Endodermal cell (in vitro differentiated cells): Measurements from ENCODE around the gene ZDHHC14. TPM values are rescaled to one million over a fixed set of nuclear protein-coding genes. Genes with fewer than 3 reads are reported as not detected.

Source experiments
- DNase-seq: peaks from one replicate; pipeline ENCODE4 v3.0.0-alpha.2; 2017
- H3K27ac ChIP-seq: 2 replicates; pipeline ENCODE4 v1.5.1; 2013; ENCODE audit warnings: mild to moderate bottlenecking, low read depth, low read length, moderate library complexity
- H3K27me3 ChIP-seq: 2 replicates; pipeline ENCODE4 v1.6.1; 2013; ENCODE audit warnings: mild to moderate bottlenecking, low read length, moderate library complexity; ENCODE audit not compliant: insufficient read depth, control insufficient read depth, poor library complexity, severe bottlenecking
- H3K36me3 ChIP-seq: 2 replicates; pipeline ENCODE4 v1.7.0; 2013; ENCODE audit warnings: mild to moderate bottlenecking, low read length, moderate library complexity; ENCODE audit not compliant: control insufficient read depth, insufficient read depth
- H3K4me1 ChIP-seq: one replicate; pipeline ENCODE4 v1.7.0; 2013; ENCODE audit warnings: low read length; ENCODE audit not compliant: control insufficient read depth, insufficient read depth
- H3K4me3 ChIP-seq: 2 replicates; pipeline ENCODE4 v1.5.1; 2013; ENCODE audit warnings: mild to moderate bottlenecking, low read length, moderate library complexity
- H3K9ac ChIP-seq: 2 replicates; pipeline ENCODE4 v1.6.1; 2013; ENCODE audit warnings: mild to moderate bottlenecking, low read length, moderate library complexity; ENCODE audit not compliant: poor library complexity, severe bottlenecking; ENCODE audit errors: extremely low read depth
- H3K9me3 ChIP-seq: 2 replicates; pipeline ENCODE4 v1.6.1; 2013; ENCODE audit warnings: mild to moderate bottlenecking, low read length, moderate library complexity; ENCODE audit not compliant: control insufficient read depth
- H3K27ac Mint-ChIP-seq: 2 replicates; pipeline ENCODE4 v1.8.0; 2020; ENCODE audit warnings: mixed read lengths
- H3K27me3 Mint-ChIP-seq: 2 replicates; pipeline ENCODE4 v1.8.0; 2021; ENCODE audit warnings: mild to moderate bottlenecking, mixed read lengths; ENCODE audit not compliant: insufficient read depth
- H3K36me3 Mint-ChIP-seq: 2 replicates; pipeline ENCODE4 v1.8.0; 2020; ENCODE audit warnings: low read depth, mixed read lengths
- H3K4me1 Mint-ChIP-seq: 2 replicates; pipeline ENCODE4 v1.8.0; 2020; ENCODE audit warnings: mixed read lengths
- H3K4me3 Mint-ChIP-seq: 2 replicates; pipeline ENCODE4 v1.8.0; 2020; ENCODE audit warnings: mild to moderate bottlenecking, moderate library complexity, mixed read lengths
- H3K9me3 Mint-ChIP-seq: 2 replicates; pipeline ENCODE4 v1.8.0; 2020; ENCODE audit warnings: mild to moderate bottlenecking, mixed read lengths
- CTCF ChIP-seq: fragments of 200-600 bp; sonication (generic); conservative IDR thresholded peaks from 2 replicates; pipeline ENCODE4 v1.5.0; 2021; ENCODE audit warnings: antibody characterized with exemption, mild to moderate bottlenecking
- WGBS, 2 experiments: methylation state at CpG; one replicate each; pipeline versions ENCODE4 v1.1.5 to v1.1.7; 2013; ENCODE audit warnings: missing lambda C conversion rate in 2 of 2, mixed read lengths in 1 of 2; ENCODE audit not compliant: insufficient coverage in 1 of 2, insufficient read length in 1 of 2; 5-methylcytosine and 5-hydroxymethylcytosine counted together
- total RNA-seq, 2 donors: library from RNA; stranded (reverse); fragmentation: NEBNext Ultra II Directional in 1 of 2; extraction: Animal tissue kit (Norgen Biotek cat#: 25700) in 1 of 2; gene quantifications; 2 replicates in 1 of 2; 3 replicates in 1 of 2; pipeline ENCODE4 v1.2.1, GENCODE V29; 2021

Gene ZDHHC14
- total RNA-seq, 2 donors from 2014 or later, result 2.3 to 4.5 TPM

DNA sequence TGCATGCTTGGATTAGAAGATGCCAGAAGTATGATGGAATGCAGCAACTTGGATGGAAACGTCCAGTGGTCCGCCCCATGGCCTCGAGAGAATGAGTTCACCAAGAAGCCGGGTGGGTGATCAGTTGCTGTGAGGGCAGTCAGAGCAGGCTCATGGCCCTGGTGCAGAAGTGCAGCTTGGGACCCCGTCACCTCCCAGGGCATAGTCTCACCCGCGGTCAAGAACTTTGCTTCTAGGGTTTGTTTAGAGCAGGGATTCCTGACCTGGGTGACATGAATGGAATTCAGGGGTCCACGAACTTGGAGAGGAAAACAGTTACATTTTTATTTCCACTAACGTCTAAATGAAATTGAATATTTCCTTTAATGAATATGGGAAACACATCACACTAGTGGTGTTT, 225.5 kb downstream of the ZDHHC14 start:
- Histone ChIP-seq H3K27ac (no peak overlapping the region), H3K9me3 (no peaks in the 10 kb centered on the region), H3K4me1 (peaks cover 6% of the 10 kb centered on the region), H3K27me3 (no peaks in the 10 kb centered on the region), H3K36me3 (no peaks in the 10 kb centered on the region), H3K4me3 (no peak overlapping the region), H3K9ac (no peak overlapping the region)
- no peaks in the 10 kb centered on the region for H3K36me3 Mint-ChIP-seq
- 87 to 97% methylated on average over 4 to 8 of the region's 9 CpGs for WGBS, 2 experiments
- no peaks in the 10 kb centered on the region for H3K27me3 Mint-ChIP-seq
- no peaks in the 10 kb centered on the region for H3K9me3 Mint-ChIP-seq
- H3K27ac Mint-ChIP-seq, result no peak overlapping the region
- H3K4me1 Mint-ChIP-seq, result peaks cover 23% of the 10 kb centered on the region
- DNase-seq, result no peak
- TF ChIP-seq CTCF, result no peak
- H3K4me3 Mint-ChIP-seq, result no peak overlapping the region

DNA sequence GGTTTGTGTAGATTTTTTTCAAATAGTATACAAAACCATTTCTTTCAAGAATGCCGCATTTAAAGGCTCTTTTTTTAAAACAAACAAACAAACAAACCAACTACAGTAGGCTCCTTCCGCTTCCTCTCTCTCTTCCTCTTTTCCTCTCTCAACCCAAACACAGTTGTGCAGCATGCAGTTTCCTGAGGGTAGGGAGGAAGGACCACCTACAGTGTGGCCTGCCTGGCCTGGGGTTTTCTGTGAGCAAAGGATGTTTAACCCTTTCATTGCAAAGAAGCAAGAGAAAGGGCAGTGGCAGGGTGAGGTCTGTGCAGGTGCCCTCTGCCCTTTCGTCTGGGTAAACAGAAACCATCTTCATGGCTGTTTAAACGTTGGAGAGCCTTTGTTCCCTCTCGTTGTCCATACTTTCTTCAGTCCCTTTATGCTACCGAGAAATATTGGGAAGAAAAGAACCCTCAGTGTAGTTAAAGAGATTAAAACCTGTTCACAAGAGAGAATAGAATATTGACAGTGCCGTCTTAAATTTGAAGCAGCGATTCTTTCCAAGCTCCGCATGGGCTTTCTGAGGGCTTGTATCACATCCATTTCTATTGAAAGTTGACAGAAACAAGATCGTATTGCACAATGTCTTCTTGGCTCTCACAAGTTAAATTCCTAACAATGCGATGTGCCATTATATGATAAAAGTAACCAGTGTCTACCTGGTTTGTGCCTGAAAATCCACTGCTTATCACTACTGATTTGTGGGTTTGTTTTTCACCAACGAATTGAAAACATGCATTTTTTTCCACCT, 226.5 kb downstream of the ZDHHC14 start:
- 56 to 61% methylated on average over 8 to 12 of the region's 12 CpGs for WGBS, 2 experiments
- peaks cover 6% of the 10 kb centered on the region for H3K4me1 ChIP-seq
- no peaks in the 10 kb centered on the region for H3K36me3 ChIP-seq
- Mint-ChIP-seq H3K27me3 (no peaks in the 10 kb centered on the region), H3K9me3 (no peaks in the 10 kb centered on the region), H3K4me3 (no peak overlapping the region), H3K27ac (no peak overlapping the region), H3K4me1 (peaks cover 23% of the 10 kb centered on the region), H3K36me3 (no peaks in the 10 kb centered on the region)
- no peak overlapping the region for H3K9ac ChIP-seq
- H3K4me3 ChIP-seq, result no peak overlapping the region
- peak; percentile 73 for DNase-seq
- H3K27me3 ChIP-seq, result no peaks in the 10 kb centered on the region
- H3K27ac ChIP-seq, result no peak overlapping the region
- TF ChIP-seq CTCF, result no peak
- H3K9me3 ChIP-seq, result no peaks in the 10 kb centered on the region

DNA sequence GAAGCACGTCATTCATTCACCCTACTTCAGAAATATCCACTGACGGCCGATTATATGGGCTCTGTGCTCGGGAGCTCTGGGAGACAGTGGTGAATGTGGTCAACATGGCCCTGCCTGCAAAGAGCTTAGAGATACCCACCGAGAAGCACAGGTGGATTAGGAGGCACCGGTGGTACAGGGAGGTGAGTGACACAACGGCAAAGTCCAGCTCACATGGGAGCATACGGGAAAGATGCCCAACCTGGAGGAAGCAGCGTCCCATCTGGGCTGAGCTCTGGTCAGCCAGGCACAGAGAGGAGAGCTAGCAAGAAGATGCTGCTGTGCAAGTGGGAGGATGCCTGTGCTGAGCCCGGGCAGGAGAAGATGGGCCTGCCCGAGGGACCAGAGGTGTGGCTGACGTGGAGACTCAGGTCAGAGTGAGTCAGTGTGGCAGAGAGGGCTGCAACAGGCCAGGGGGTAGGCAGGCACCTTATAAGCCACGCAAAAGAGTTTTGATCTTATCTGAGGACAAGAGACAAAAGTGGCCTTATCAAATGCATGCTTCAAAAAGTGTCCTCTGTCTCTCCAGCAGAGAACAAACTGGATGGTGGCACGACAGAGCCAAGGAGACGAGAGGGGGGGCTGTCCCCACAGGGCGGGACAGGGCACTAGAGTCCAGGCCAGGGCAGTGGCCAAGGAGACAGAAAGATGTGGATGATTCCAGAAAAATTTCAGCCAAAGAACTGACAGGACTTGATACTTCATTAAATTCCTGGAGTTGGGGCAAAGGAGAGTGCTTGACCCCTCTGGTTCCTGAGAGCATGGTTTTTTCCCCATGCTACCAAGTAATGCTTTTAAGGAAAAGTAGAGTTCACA, 227.5 kb downstream of the ZDHHC14 start:
- no peaks in the 10 kb centered on the region for H3K27me3 ChIP-seq
- H3K9ac ChIP-seq, result no peak overlapping the region
- no peaks in the 10 kb centered on the region for H3K9me3 ChIP-seq
- no peak for TF ChIP-seq CTCF
- peaks cover 6% of the 10 kb centered on the region for H3K4me1 ChIP-seq
- no peak overlapping the region for H3K4me3 Mint-ChIP-seq
- no peaks in the 10 kb centered on the region for H3K27me3 Mint-ChIP-seq
- no peak overlapping the region for H3K27ac ChIP-seq
- no peak overlapping the region for H3K4me3 ChIP-seq
- no peaks in the 10 kb centered on the region for H3K36me3 Mint-ChIP-seq
- no peak overlapping the region for H3K27ac Mint-ChIP-seq
- no peaks in the 10 kb centered on the region for H3K9me3 Mint-ChIP-seq
- no peak for DNase-seq
- 88 to 92% methylated on average over 11 to 16 of the region's 16 CpGs for WGBS, 2 experiments
- H3K4me1 Mint-ChIP-seq, result peaks cover 23% of the 10 kb centered on the region
- no peaks in the 10 kb centered on the region for H3K36me3 ChIP-seq
